ENCODE results near the gene CRCP. TPM values are rescaled to one million over a fixed set of nuclear protein-coding genes. Genes with fewer than 3 reads are reported as not detected.
A peak's percentile ranks its signal among the peaks of the same experiment; 100 is the strongest.
"Not testable (repeated sequence)": the region's sequence is repeated elsewhere in the genome, so short reads cannot be mapped to it uniquely, and the experiment has no call there.

Gene CRCP
- 32.8 and 37.9 TPM in 2 replicates for total RNA-seq

GRCh38 chr7:66114743-66115649 is at the start of gene CRCP:
Gene CRCP, plus strand, starts transcription at chr7:66114847. Its CDS starts 116 bp downstream, at chr7:66114963.
- peak within 1 kb of the TSS; percentile 97 for H3K27ac Mint-ChIP-seq

GRCh38 chr7:66069732-66070131 is 44.9 kb upstream of the CRCP start:
- H3K27me3 Mint-ChIP-seq (ENCODE audit: low read depth), result peaks cover 6% of the 10 kb centered on the region
- no peaks in the 10 kb centered on the region for H3K9me3 Mint-ChIP-seq
- no peaks in the 10 kb centered on the region for H3K4me1 Mint-ChIP-seq (ENCODE audit: low read depth)
- H3K4me3 Mint-ChIP-seq (ENCODE audit: low read depth), result no peak overlapping the region
- H3K36me3 Mint-ChIP-seq (ENCODE audit: low read depth), result no peaks in the 10 kb centered on the region
- DNase-seq (ENCODE audit: low spot score), result no peak
- H3K27ac Mint-ChIP-seq, result no peak overlapping the region
- intact Hi-C loops (cut with micrococcal nuclease), result loop anchor here (10.0 kb wide), 1 partner anchor 85 kb away; the partner anchor contains the start of gene GUSB

More at GRCh38 chr7:66114743-66115649, at the start of gene CRCP:
- H3K9me3 Mint-ChIP-seq, result no peaks in the 10 kb centered on the region
- intact Hi-C loops (cut with micrococcal nuclease), result loop anchor here (1.0 to 2.0 kb wide), 3 partner anchors 14 to 40 kb away; partner anchors contain the start of gene ASL
- peaks cover 40% of the 10 kb centered on the region for H3K36me3 Mint-ChIP-seq (ENCODE audit: low read depth)
- peak within 1 kb of the TSS; percentile 95 for H3K4me3 Mint-ChIP-seq (ENCODE audit: low read depth)
- peaks cover 31% of the 10 kb centered on the region for H3K4me1 Mint-ChIP-seq (ENCODE audit: low read depth)
- H3K27me3 Mint-ChIP-seq (ENCODE audit: low read depth), result no peaks in the 10 kb centered on the region
- peak; percentile 78 for DNase-seq (ENCODE audit: low spot score)

GRCh38 chr7:66070222-66070621 is 44.4 kb upstream of the CRCP start:
- H3K9me3 Mint-ChIP-seq, result no peaks in the 10 kb centered on the region
- intact Hi-C loops (cut with micrococcal nuclease), result loop anchor here (10.0 kb wide), 1 partner anchor 85 kb away; the partner anchor contains the start of gene GUSB
- peaks cover under 1% of the 10 kb centered on the region for H3K4me1 Mint-ChIP-seq (ENCODE audit: low read depth)
- no peaks in the 10 kb centered on the region for H3K36me3 Mint-ChIP-seq (ENCODE audit: low read depth)
- H3K27me3 Mint-ChIP-seq (ENCODE audit: low read depth), result peaks cover 6% of the 10 kb centered on the region
- H3K4me3 Mint-ChIP-seq (ENCODE audit: low read depth), result no peak overlapping the region
- no peak for DNase-seq (ENCODE audit: low spot score)
- H3K27ac Mint-ChIP-seq, result no peak overlapping the region

GRCh38 chr7:66072208-66072607 is 42.4 kb upstream of the CRCP start:
- not testable (repeated sequence) for H3K27me3 Mint-ChIP-seq (ENCODE audit: low read depth); H3K36me3 Mint-ChIP-seq (ENCODE audit: low read depth); H3K27ac Mint-ChIP-seq; DNase-seq (ENCODE audit: low spot score); H3K9me3 Mint-ChIP-seq; H3K4me3 Mint-ChIP-seq (ENCODE audit: low read depth)
- intact Hi-C loops (cut with micrococcal nuclease), result loop anchor here (10.0 kb wide), 1 partner anchor 87 kb away; the partner anchor contains the start of gene GUSB
- peaks cover 10% of the 10 kb centered on the region for H3K4me1 Mint-ChIP-seq (ENCODE audit: low read depth)

GRCh38 chr7:66075590-66076461 is 38.8 kb upstream of the CRCP start, which contains the start of gene ASL:
Gene ASL, plus strand, starts transcription at chr7:66075819. Its CDS starts 263 bp downstream, at chr7:66076082.
- H3K4me3 Mint-ChIP-seq (ENCODE audit: low read depth), result peak within 1 kb of the TSS; percentile 85
- H3K9me3 Mint-ChIP-seq, result no peaks in the 10 kb centered on the region
- no peaks in the 10 kb centered on the region for H3K36me3 Mint-ChIP-seq (ENCODE audit: low read depth)
- intact Hi-C loops (cut with micrococcal nuclease), result loop anchor here (1.0 to 10.0 kb wide), 2 partner anchors 38 to 91 kb away; partner anchors contain the start of genes CRCP and GUSB
- peak within 1 kb of the TSS; percentile 44 for H3K27ac Mint-ChIP-seq
- peak; percentile 89 for DNase-seq (ENCODE audit: low spot score)
- H3K4me1 Mint-ChIP-seq (ENCODE audit: low read depth), result peaks cover 14% of the 10 kb centered on the region
- H3K27me3 Mint-ChIP-seq (ENCODE audit: low read depth), result peaks cover 3% of the 10 kb centered on the region

GRCh38 chr7:66076462-66077329 is 38.0 kb upstream of the CRCP start:
- peaks cover 3% of the 10 kb centered on the region for H3K27me3 Mint-ChIP-seq (ENCODE audit: low read depth)
- intact Hi-C loops (cut with micrococcal nuclease), result loop anchor here (10.0 kb wide), 1 partner anchor 92 kb away; the partner anchor contains the start of gene GUSB

GRCh38 chr7:66078067-66078466 is 36.6 kb upstream of the CRCP start:
- Mint-ChIP-seq H3K9me3 (no peaks in the 10 kb centered on the region), H3K27me3 (ENCODE audit: low read depth) (peaks cover 3% of the 10 kb centered on the region), H3K27ac (no peak overlapping the region), H3K4me1 (ENCODE audit: low read depth) (peaks cover 14% of the 10 kb centered on the region), H3K36me3 (ENCODE audit: low read depth) (peaks cover 3% of the 10 kb centered on the region), H3K4me3 (ENCODE audit: low read depth) (peak overlapping the region; percentile 67)
- DNase-seq (ENCODE audit: low spot score), result no peak
- intact Hi-C loops (cut with micrococcal nuclease), result loop anchor here (10.0 kb wide), 1 partner anchor 93 kb away; the partner anchor contains the start of gene GUSB

More at GRCh38 chr7:66076462-66077329, 38.0 kb upstream of the CRCP start:
- peaks cover 14% of the 10 kb centered on the region for H3K4me1 Mint-ChIP-seq (ENCODE audit: low read depth)
- H3K9me3 Mint-ChIP-seq, result no peaks in the 10 kb centered on the region
- peak overlapping the region; percentile 85 for H3K4me3 Mint-ChIP-seq (ENCODE audit: low read depth)
- peak overlapping the region; percentile 44 for H3K27ac Mint-ChIP-seq
- no peaks in the 10 kb centered on the region for H3K36me3 Mint-ChIP-seq (ENCODE audit: low read depth)
- no peak for DNase-seq (ENCODE audit: low spot score)

GRCh38 chr7:66082083-66082482 is 32.6 kb upstream of the CRCP start:
- no peak for DNase-seq (ENCODE audit: low spot score)
- Mint-ChIP-seq H3K27me3 (ENCODE audit: low read depth) (no peaks in the 10 kb centered on the region), H3K27ac (no peak overlapping the region), H3K4me1 (ENCODE audit: low read depth) (peaks cover 3% of the 10 kb centered on the region), H3K4me3 (ENCODE audit: low read depth) (no peak overlapping the region), H3K36me3 (ENCODE audit: low read depth) (peaks cover 9% of the 10 kb centered on the region), H3K9me3 (no peaks in the 10 kb centered on the region)
- intact Hi-C loops (cut with micrococcal nuclease), result no loop called here

- DNase-seq (ENCODE audit: low spot score), result no peak
- Mint-ChIP-seq H3K27me3 (ENCODE audit: low read depth) (no peaks in the 10 kb centered on the region), H3K4me3 (ENCODE audit: low read depth) (no peak overlapping the region), H3K36me3 (ENCODE audit: low read depth) (peaks cover 9% of the 10 kb centered on the region), H3K9me3 (no peaks in the 10 kb centered on the region), H3K4me1 (ENCODE audit: low read depth) (no peaks in the 10 kb centered on the region), H3K27ac (no peak overlapping the region)
- intact Hi-C loops (cut with micrococcal nuclease), result no loop called here
These were observed 31.7 kb upstream of the CRCP start for GRCh38 chr7:66082886-66083415.

- Mint-ChIP-seq H3K9me3 (no peaks in the 10 kb centered on the region), H3K4me1 (ENCODE audit: low read depth) (no peaks in the 10 kb centered on the region), H3K36me3 (ENCODE audit: low read depth) (peaks cover 9% of the 10 kb centered on the region), H3K4me3 (ENCODE audit: low read depth) (no peak overlapping the region), H3K27ac (no peak overlapping the region), H3K27me3 (ENCODE audit: low read depth) (no peaks in the 10 kb centered on the region)
- intact Hi-C loops (cut with micrococcal nuclease), result no loop called here
- DNase-seq (ENCODE audit: low spot score), result no peak
These were observed 31.0 kb upstream of the CRCP start for GRCh38 chr7:66083677-66084076.
